ENCODE results near the gene BRPF1. TPM values are rescaled to one million over a fixed set of nuclear protein-coding genes. Genes with fewer than 3 reads are reported as not detected.

Gene BRPF1
- total RNA-seq, 2 experiments from 2014 or later, result 23.7 to 25.6 TPM

DNA sequence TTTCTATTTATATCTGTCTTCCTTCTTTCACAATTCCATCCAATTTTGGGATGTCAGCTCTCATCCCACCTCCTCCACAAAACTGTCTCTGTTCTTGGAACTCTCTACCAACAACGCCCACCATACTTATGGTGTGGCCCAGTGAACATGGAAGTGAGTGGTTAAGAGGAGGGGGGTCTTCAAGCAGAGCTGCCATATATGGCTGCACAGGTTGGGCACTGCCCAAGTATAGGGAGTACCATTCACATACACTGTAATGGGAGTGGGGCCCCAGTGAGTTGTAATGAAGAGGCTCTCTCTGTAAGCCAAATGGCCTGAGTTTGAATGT lies 46.1 kb downstream of the BRPF1 start:
- Mint-ChIP-seq H3K27ac (no peak overlapping the region), H3K27me3 (no peaks in the 10 kb centered on the region), H3K36me3 (ENCODE audit: low read depth) (peaks cover 17% of the 10 kb centered on the region), H3K4me1 (ENCODE audit: low read depth) (peaks cover 49% of the 10 kb centered on the region), H3K9me3 (no peaks in the 10 kb centered on the region), H3K4me3 (no peak overlapping the region)
- ATAC-seq (ENCODE audit: poor library complexity), result no peak
- intact Hi-C loops (cut with DNase I, micrococcal nuclease), result no loop called here
- Histone ChIP-seq H3K4me1 (ENCODE audit: insufficient read depth, low read length) (peaks cover 50% of the 10 kb centered on the region), H3K36me3 (ENCODE audit: insufficient read depth, low read length) (peaks cover 19% of the 10 kb centered on the region), H3K4me3 (ENCODE audit: low read length) (no peak overlapping the region), H3K27me3 (ENCODE audit: control insufficient read depth in 1 of 2, insufficient read depth in 2 of 2, low read length in 2 of 2) (no peaks in the 10 kb centered on the region), H3K27ac (ENCODE audit: low read depth in 1 of 2, low read length in 2 of 2) (no peak overlapping the region), H3K9me3 (ENCODE audit: control insufficient read depth in 1 of 2, insufficient read depth in 1 of 2, low read length in 2 of 2) (no peaks in the 10 kb centered on the region)
- DNase-seq, result no peak
- no peak for TF ChIP-seq CTCF (IDR thresholded peaks at IDR 0.05)
- ChIA-PET CTCF (no interaction called here), POLR2A (interaction anchor here (1.1 to 1.5 kb wide), 2 partner anchors 15 to 27 kb away, joined by 3 to 4 read pairs; partner anchors contain the start of genes ARPC4 and TADA3)

DNA sequence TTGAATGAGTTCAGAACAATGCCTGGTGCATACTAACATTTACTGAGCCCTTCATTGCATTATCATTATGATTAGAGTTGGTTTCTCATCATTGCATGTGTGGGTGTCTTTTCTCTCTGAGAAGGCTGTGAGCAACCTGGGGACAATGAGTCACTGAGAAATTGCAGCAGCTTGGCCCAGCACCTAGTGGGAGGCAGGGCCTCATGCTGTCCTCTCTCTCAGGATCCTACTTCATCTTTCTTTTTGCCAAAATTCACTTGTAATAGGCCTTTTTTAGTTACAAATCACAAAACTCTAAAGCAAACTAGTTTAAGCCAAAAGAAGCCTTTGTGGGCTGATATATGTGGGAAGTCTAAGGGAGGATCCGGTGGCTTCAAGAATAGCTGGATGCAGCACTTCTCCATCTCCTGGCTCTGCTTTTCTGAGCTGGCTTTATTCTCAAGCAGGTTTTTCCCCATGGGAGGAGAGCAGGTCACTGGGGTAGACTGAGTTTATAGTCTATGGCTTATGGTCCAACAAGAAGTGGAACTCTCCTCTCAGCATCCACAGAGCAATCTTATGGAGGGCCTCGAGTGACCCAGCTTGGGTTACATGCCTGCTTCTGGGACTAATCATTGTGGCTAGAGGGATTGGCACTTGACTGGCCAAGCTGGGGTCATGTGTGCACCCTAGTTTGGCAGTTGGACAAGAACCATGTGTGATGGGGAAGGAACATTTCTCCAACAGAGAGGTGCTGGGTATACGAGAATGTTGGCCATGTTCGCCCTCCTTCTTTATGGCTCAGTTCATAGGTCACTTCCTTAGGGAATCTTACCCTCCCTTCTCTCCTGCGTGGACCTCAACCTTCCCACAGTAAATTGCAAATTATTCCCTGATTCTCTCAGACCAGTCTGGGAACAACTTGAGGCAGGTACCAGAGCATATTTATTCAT lies 46.9 kb downstream of the BRPF1 start:
- H3K27ac Mint-ChIP-seq, result peak overlapping the region; percentile 27
- POLR2A ChIA-PET, result interaction anchor here (0.6 to 1.5 kb wide), 4 partner anchors 14 to 28 kb away, joined by 3 to 4 read pairs (median 3); partner anchors contain the start of genes ARPC4, OGG1 and TADA3
- Histone ChIP-seq H3K27me3 (ENCODE audit: control insufficient read depth in 1 of 2, insufficient read depth in 2 of 2, low read length in 2 of 2) (no peaks in the 10 kb centered on the region), H3K36me3 (ENCODE audit: insufficient read depth, low read length) (peaks cover 25% of the 10 kb centered on the region), H3K27ac (ENCODE audit: low read depth in 1 of 2, low read length in 2 of 2) (no peak overlapping the region), H3K9me3 (ENCODE audit: control insufficient read depth in 1 of 2, insufficient read depth in 1 of 2, low read length in 2 of 2) (no peaks in the 10 kb centered on the region), H3K4me3 (ENCODE audit: low read length) (no peak overlapping the region), H3K4me1 (ENCODE audit: insufficient read depth, low read length) (peaks cover 50% of the 10 kb centered on the region)
- H3K27me3 Mint-ChIP-seq, result no peaks in the 10 kb centered on the region
- H3K9me3 Mint-ChIP-seq, result no peaks in the 10 kb centered on the region
- H3K4me3 Mint-ChIP-seq, result peak overlapping the region; percentile 21
- ATAC-seq (ENCODE audit: poor library complexity) (no peak), DNase-seq (peak in 1 of 14 experiments; percentile 16)
- TF ChIP-seq CTCF (IDR thresholded peaks at IDR 0.05), result no peak
- CTCF ChIA-PET, result no interaction called here
- H3K36me3 Mint-ChIP-seq (ENCODE audit: low read depth), result peaks cover 23% of the 10 kb centered on the region
- peaks cover 53% of the 10 kb centered on the region for H3K4me1 Mint-ChIP-seq (ENCODE audit: low read depth)
- intact Hi-C loops (cut with DNase I, micrococcal nuclease), result no loop called here

DNA sequence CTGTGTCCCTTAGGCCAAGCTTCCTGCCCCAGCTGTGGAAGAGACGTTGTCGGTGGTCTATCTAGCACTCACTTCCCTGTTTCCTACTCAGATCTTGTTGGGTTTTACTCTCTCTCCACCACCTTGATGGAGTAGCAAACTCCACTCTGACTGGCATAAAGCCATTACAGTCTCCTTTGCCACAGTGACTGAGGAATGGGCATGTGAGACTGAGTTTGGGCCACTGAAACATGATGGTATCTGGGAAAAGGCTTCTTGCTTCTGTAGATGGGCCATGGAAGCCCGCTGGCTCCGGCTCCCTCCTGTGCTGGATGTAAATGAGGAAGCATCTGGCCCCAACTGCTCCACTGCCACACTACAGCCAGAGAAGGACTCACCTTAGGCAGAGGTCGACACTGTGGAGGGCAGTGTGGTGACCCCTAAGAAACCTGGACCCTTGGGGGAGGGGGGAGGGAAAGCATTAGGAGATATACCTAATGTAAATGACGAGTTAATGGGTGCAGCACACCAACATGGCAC lies 47.6 kb downstream of the BRPF1 start:
- ChIA-PET POLR2A (interaction anchor here (1.2 to 1.5 kb wide), 2 partner anchors 14 to 17 kb away, joined by 3 to 4 read pairs; partner anchors contain the start of genes ARPC4 and TADA3), CTCF (no interaction called here)
- peaks cover 31% of the 10 kb centered on the region for H3K36me3 ChIP-seq (ENCODE audit: insufficient read depth, low read length)
- H3K27ac ChIP-seq (ENCODE audit: low read depth in 1 of 2, low read length in 2 of 2), result no peak overlapping the region
- ATAC-seq (ENCODE audit: poor library complexity) (no peak), DNase-seq (no peak)
- no peak overlapping the region for H3K4me3 ChIP-seq (ENCODE audit: low read length)
- H3K4me1 ChIP-seq (ENCODE audit: insufficient read depth, low read length), result peaks cover 50% of the 10 kb centered on the region
- Mint-ChIP-seq H3K27ac (peak overlapping the region; percentile 65), H3K9me3 (no peaks in the 10 kb centered on the region), H3K4me3 (peak overlapping the region; percentile 21), H3K27me3 (no peaks in the 10 kb centered on the region), H3K36me3 (ENCODE audit: low read depth) (peaks cover 26% of the 10 kb centered on the region), H3K4me1 (ENCODE audit: low read depth) (peaks cover 53% of the 10 kb centered on the region)
- intact Hi-C loops (cut with DNase I, micrococcal nuclease), result no loop called here
- no peaks in the 10 kb centered on the region for H3K9me3 ChIP-seq (ENCODE audit: control insufficient read depth in 1 of 2, insufficient read depth in 1 of 2, low read length in 2 of 2)
- no peak for TF ChIP-seq CTCF (IDR thresholded peaks at IDR 0.05)
- H3K27me3 ChIP-seq (ENCODE audit: control insufficient read depth in 1 of 2, insufficient read depth in 2 of 2, low read length in 2 of 2), result no peaks in the 10 kb centered on the region
